ENCODE data around the gene PICALM.
A peak's percentile ranks its signal among the peaks of the same experiment; 100 is the strongest.

Gene PICALM

DNA sequence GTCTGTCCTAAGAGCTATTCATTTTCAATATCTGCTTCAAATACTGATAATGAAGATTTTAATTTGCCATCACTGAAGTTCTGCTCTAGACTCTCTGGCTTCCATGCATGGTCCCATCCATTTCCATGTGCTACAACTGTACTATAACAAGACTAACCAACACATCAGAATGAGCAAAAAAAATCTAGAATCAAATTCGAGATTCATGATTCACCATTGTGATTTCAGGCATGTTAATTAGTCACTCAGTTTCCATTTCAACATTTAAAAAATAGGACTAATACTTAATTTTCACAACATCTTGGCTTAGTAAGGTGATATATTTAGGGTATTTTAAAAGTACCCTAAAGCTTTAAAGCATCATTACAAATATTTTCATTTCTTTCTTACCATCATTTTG is 22.8 kb downstream of the PICALM start:
- no peak for DNase-seq

- DNase-seq: no peak
Measured at GRCh38 chr11:86043765-86044503, 24.9 kb downstream of the PICALM start.

GRCh38 chr11:86041975-86042378 is 26.9 kb downstream of the PICALM start:
- peak; percentile 67 for DNase-seq

- DNase-seq: no peak
Measured at GRCh38 chr11:86040919-86041850, 27.7 kb downstream of the PICALM start.

DNA sequence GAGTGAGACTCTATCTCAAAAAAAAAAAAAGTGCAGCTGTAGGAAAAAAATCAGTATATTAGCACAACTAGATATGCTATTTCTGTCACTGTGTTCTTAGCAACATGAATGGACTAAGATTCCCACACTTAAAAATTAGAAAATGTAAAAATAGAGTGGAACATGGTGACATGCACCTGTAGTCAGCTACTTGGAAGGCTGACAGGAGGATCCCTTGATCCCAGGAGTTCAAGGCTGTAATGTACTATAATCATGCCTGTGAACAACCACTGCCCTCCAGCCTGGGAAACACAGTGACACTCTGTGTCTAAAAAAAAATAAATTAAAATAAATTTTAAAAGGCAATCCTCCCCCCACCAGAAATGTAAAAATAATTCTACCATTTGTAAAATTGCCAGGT is 29.8 kb downstream of the PICALM start:
- DNase-seq: no peak

DNA sequence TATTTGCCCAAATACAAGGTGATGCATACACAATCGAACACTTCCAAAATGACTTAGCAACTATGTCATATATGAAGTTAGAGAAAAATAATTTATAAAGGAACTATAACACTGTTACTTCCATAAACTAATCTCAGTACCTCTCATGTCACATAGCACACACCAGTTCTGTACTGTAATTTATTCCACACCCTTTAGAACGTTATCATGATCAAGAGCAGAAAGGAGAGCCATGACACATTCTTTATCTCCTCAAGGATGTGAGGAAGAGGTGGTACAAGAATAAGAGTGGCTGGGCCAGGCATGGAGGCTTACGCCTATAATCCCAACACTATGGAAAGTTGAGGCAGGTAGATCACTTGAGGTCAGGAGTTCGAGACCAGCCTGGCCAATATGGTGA is 31.1 kb downstream of the PICALM start:
- DNase-seq: no peak

- DNase-seq: no peak
Measured at GRCh38 chr11:86035920-86036319, 33.0 kb downstream of the PICALM start.

GRCh38 chr11:86035164-86035563 is 33.7 kb downstream of the PICALM start:
- DNase-seq: no peak

GRCh38 chr11:86034710-86035109 is 34.2 kb downstream of the PICALM start:
- DNase-seq: no peak

- DNase-seq: no peak
Measured at GRCh38 chr11:86021377-86021776, 47.5 kb downstream of the PICALM start.

GRCh38 chr11:86018249-86018648 is 50.6 kb downstream of the PICALM start:
- DNase-seq: no peak

DNA sequence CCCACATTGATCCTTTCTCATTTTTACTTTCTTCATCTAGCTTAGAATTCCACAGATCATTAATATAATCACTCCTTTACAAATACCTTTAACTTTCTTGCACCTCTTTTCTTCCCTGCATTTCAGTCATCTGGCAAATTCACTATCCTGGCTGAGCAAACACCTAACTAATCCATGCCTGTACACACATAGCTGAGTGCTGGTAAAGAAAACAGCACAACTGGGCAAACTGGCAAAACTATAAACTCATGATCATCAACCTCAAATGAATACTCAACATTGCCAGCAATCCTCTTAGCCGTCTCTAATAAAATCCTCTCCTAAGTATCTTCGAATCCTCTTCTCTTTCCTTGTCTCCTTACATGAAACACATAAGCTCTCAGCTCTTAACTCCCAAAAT is 52.4 kb downstream of the PICALM start:
- DNase-seq: no peak

DNA sequence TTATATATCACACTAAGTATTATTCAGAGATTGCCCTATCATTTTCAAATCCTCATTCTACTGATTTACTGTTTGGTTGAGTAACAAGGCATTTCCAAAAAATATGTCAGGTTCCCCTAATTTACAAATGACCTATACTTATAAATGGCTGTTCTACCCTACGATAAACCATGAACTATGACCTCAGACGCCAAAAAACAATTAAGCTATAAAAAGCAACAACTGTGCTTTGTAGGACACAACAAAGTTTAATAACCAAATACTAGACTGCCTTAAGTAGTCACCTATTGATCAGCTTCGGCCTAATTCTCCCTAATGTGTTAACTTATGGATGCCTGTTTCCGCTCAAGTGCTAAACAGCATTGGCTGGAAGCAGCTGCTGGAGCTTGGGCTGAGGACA is 53.2 kb downstream of the PICALM start:
- DNase-seq: no peak

GRCh38 chr11:86014221-86014620 is 54.7 kb downstream of the PICALM start:
- no peak for DNase-seq

- no peak for DNase-seq
Measured at GRCh38 chr11:86013713-86014112, 55.2 kb downstream of the PICALM start.

DNA sequence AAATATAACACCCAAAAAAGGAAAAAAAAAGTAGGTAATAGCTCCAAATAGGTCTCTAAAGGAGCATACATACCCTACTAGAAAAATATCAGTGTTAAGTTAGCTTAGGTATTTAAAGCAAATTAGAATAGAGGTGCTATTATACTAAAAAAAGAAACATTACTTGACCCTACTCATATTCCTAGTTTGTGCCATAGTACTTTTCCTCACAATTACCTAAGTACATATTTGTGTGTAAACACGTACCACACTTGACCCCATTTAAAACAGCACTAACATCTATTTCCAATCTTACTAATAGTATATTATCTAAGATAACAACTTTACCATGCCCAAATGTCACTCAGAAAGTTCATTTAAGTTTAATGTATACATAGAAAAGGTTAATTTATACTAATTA is 57.7 kb downstream of the PICALM start:
- no peak for DNase-seq

DNA sequence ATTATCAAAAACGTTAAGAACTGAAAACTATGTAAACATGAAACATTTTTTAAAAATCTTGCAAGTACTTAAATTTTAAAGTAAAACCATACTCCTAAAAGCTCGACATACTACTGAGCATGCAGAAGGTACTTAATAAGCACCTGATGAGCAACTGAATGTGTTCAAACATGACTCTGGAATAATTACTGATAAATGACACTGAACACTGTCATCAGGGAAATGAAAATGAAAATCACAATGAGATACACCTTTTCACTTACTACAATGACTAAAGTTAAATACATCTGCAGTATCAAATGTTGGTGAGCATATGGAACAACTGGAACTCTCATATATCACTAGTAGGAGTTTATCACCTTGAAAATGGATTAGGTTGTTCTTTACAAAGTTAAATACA is 65.2 kb downstream of the PICALM start:
- no peak for DNase-seq

GRCh38 chr11:86002431-86002830 is 66.5 kb downstream of the PICALM start:
- no peak for DNase-seq

DNA sequence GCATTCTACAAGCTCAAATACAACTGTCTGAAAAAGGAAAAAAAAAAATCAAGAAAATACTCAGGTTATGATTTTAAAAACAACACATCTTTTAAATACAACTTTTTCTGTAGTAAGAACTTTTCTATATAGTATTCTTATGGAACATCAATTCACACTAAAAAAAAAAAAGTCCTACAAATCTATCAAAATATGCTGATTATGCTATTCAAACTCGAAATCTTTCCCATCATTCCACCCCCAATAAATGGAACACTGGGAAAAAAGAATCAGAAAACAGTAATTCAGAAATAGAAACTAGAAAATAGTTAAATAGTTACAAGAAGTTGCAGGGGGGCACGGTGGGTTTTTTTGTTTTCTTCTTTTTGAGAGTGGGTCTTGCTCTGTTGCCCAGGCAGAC is 77.4 kb downstream of the PICALM start:
- DNase-seq: no peak

DNA sequence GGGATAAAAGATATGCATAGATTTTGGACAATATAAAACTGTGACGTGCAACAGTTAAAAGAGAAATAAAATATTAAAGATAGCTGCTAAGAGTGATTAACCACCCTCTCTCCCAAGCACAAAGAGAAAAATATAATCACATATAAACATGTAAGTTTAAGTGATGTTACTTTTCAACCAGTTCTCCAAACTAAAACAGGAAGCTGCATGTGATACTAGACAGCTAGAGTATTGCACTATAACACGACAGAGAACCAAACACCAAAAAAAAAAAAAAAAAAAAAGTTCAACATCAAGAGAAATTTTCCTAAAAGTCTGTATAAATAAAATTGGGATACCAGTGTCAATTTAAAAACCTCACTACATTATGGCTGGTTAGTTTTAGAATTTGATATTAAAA is 79.1 kb downstream of the PICALM start:
- no peak for DNase-seq

DNA sequence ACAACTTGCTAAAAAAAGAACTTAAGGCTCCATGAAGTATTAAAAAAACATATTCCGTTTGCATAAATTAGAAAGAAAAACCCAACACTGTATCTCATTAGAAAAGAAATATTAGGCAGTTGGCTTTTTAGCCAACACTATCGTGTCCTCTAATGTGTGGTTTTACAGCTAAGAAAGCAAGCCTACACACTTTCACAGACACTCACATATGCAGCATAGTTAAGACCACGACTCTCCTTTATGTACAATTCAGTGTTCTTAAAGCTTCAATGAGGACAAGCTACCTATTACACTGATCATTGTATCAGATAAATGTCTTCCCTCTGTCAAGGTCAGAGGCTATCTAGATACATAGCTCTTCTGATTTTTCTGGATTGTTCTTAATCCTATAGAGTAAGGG is 80.1 kb downstream of the PICALM start:
- no peak for DNase-seq

GRCh38 chr11:85977751-85978160 is 91.1 kb downstream of the PICALM start:
- DNase-seq: no peak

DNA sequence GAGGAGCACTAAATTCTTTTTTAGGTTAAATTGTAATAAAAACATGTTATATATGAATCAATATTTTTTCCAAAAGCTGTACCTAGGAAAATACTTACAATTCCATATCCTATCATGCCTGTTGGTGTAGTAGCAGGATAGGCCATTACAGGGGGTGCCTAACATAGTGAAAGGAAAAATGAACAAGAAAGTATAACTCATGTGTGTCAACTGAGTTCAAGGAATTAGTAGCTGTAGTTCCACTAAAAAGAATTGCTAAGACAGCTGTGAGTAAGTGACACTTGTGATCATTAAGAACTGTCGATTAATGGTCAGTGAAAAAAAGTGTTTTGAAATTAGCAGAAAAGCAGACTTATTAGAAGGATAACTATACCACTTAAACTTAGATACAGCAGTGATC is 92.4 kb downstream of the PICALM start:
- DNase-seq: no peak

GRCh38 chr11:85974122-85974521 is 94.8 kb downstream of the PICALM start:
- no peak for DNase-seq
